Sigmoid colon (tissue), 7 donors: Measurements from ENCODE around the gene GABRP. TPM values are rescaled to one million over a fixed set of nuclear protein-coding genes. Genes with fewer than 3 reads are reported as not detected.

Experiments
- DNase-seq: peaks from one replicate; pipeline ENCODE4 v3.0.0-alpha.2; 2019
- H3K27ac ChIP-seq, 4 donors: fragments of 200-600 bp; sonication (generic); one replicate each; pipeline ENCODE4 v1.5.1; 2016 to 2019; ENCODE audit warnings: mild to moderate bottlenecking in 1 of 4
- H3K27me3 ChIP-seq, 3 donors: fragments of 200-600 bp; sonication (generic); one replicate each; pipeline ENCODE4 v1.5.1; 2019; ENCODE audit warnings: mild to moderate bottlenecking in 1 of 3
- H3K36me3 ChIP-seq, 4 donors: fragments of 200-600 bp; sonication (generic); one replicate each; pipeline ENCODE4 v1.5.1; 2016 to 2019
- H3K4me1 ChIP-seq, 4 donors: fragments of 200-600 bp; sonication (generic); one replicate each; pipeline ENCODE4 v1.5.1; 2017 to 2019
- H3K4me3 ChIP-seq, 4 donors: fragments of 200-600 bp; sonication (generic); one replicate each; pipeline ENCODE4 v1.5.1; 2017 to 2019; ENCODE audit warnings: mild to moderate bottlenecking in 2 of 4, moderate library complexity in 1 of 4
- H3K9me3 ChIP-seq, 4 donors: fragments of 200-600 bp in 3 of 4; sonication (generic) in 3 of 4; one replicate each; pipeline versions ENCODE4 v1.5.1 to v1.6.1; 2013 to 2019
- CTCF ChIP-seq, 4 experiments: fragments of 450-650 bp in 3 of 4; fragments of 200-600 bp in 1 of 4; IDR thresholded peaks; one replicate each; pipeline ENCODE4 v1.5.1; 2016 to 2019; ENCODE audit warnings: antibody characterized with exemption in 4 of 4, mild to moderate bottlenecking in 3 of 4, moderate library complexity in 2 of 4
- EP300 ChIP-seq, 4 donors: sonication (generic); formaldehyde crosslinking; IDR thresholded peaks; one replicate each; pipeline ENCODE4 v1.6.1; 2017; ENCODE audit warnings: antibody characterized with exemption in 4 of 4
- POLR2A ChIP-seq, 2 donors: fragments of 450-650 bp; IDR thresholded peaks; one replicate each; pipeline ENCODE4 v1.6.1; 2016; ENCODE audit warnings: antibody characterized with exemption in 2 of 2, mild to moderate bottlenecking in 2 of 2, moderate library complexity in 2 of 2
- POLR2AphosphoS5 ChIP-seq, 4 donors: sonication (generic); formaldehyde crosslinking; IDR thresholded peaks; one replicate each; pipeline ENCODE4 v1.6.1; 2017; ENCODE audit warnings: antibody characterized with exemption in 4 of 4
- WGBS, 2 donors: extraction: QIAGEN DNeasy Blood & Tissue Kit; methylation state at CpG; one replicate each; pipeline ENCODE4 v1.1.7; 2013; 5-methylcytosine and 5-hydroxymethylcytosine counted together
- intact Hi-C: fragments of 100-400 bp; cut with DNase I; formaldehyde crosslinking; loops from one replicate; pipeline ENCODE4 v1.15.1; 2023
- polyA plus RNA-seq, 3 donors: library from polyadenylated mRNA; stranded (reverse); fragments of 200-250 nt; gene quantifications; one replicate each; pipeline ENCODE4 v1.2.3, GENCODE V29; 2013
- total RNA-seq, 4 donors: library from RNA; depleted of rRNA; stranded (reverse); fragments of >200 nt; gene quantifications; one replicate each; pipeline ENCODE4 v1.1.0, GENCODE V29; 2016
- donor health status: healthy with polysubstance abuse.
- donor health status: Bipolar disorder and iron deficiency.
- donor health status: healthy.

GABRP gene
- total and polyA plus RNA-seq, 7 donors, result 1.8 TPM; not detected in 6

- Histone ChIP-seq H3K4me3 (no peak overlapping the region), H3K27me3 (no peaks in the 10 kb centered on the region), H3K4me1 (no peaks in the 10 kb centered on the region), H3K9me3 (no peaks in the 10 kb centered on the region), H3K36me3 (no peaks in the 10 kb centered on the region), H3K27ac (no peak overlapping the region)
- DNase-seq, result no peak
- intact Hi-C loops, result no loop called here
- TF ChIP-seq POLR2A (IDR thresholded peaks at IDR 0.05) (no peak), CTCF (IDR thresholded peaks at IDR 0.05) (no peak)
- 94% methylated on average over 4 of the region's 4 CpGs for WGBS, 2 donors
Measured at GRCh38 chr5:170811719-170812118, 28.2 kb downstream of the GABRP start.

- Histone ChIP-seq H3K36me3 (no peaks in the 10 kb centered on the region), H3K27ac (no peak overlapping the region), H3K4me1 (no peaks in the 10 kb centered on the region), H3K9me3 (no peaks in the 10 kb centered on the region), H3K27me3 (no peaks in the 10 kb centered on the region), H3K4me3 (no peak overlapping the region)
- intact Hi-C loops, result no loop called here
- no peak for TF ChIP-seq POLR2AphosphoS5 (IDR thresholded peaks at IDR 0.05)
- no peak for TF ChIP-seq CTCF (IDR thresholded peaks at IDR 0.05)
- no peak for TF ChIP-seq POLR2A (IDR thresholded peaks at IDR 0.05)
- TF ChIP-seq EP300 (IDR thresholded peaks at IDR 0.05), result no peak
- no peak for DNase-seq
- WGBS, 2 donors, result 82 to 87% methylated on average over 5 of the region's 5 CpGs
Measured at GRCh38 chr5:170813231-170813630, 29.7 kb downstream of the GABRP start.

DNA sequence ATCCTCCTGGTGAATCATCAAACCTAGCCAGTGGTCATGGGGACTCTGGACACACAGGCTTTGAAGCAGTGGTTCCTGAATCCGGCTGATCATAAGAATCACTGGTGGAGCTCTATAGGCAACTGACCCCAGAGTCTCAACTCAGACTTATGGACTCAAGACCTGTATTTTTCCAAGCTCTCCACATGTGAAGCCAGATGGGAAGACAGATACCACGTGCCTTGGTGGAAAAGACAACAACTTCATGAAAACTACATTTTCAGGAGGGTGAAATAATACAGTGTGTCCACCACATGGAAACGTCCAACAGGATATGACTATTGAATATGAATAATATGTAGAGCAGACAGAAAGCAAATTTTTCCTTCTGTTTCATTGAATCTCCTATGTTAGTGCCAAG lies 33.7 kb downstream of the GABRP start:
- no peak overlapping the region for H3K27ac ChIP-seq
- no peaks in the 10 kb centered on the region for H3K27me3 ChIP-seq
- no peak overlapping the region for H3K4me3 ChIP-seq
- H3K9me3 ChIP-seq, result no peaks in the 10 kb centered on the region
- H3K4me1 ChIP-seq, result no peaks in the 10 kb centered on the region
- DNase-seq, result no peak
- intact Hi-C loops, result no loop called here
- no peaks in the 10 kb centered on the region for H3K36me3 ChIP-seq
- 86% methylated on average over 3 of the region's 3 CpGs for WGBS, 2 donors
- TF ChIP-seq EP300 (IDR thresholded peaks at IDR 0.05) (no peak), POLR2AphosphoS5 (IDR thresholded peaks at IDR 0.05) (no peak), CTCF (IDR thresholded peaks at IDR 0.05) (no peak), POLR2A (IDR thresholded peaks at IDR 0.05) (no peak)

- DNase-seq, result no peak
- Histone ChIP-seq H3K27ac (no peak overlapping the region), H3K36me3 (no peaks in the 10 kb centered on the region), H3K9me3 (no peaks in the 10 kb centered on the region), H3K27me3 (no peaks in the 10 kb centered on the region), H3K4me1 (no peaks in the 10 kb centered on the region), H3K4me3 (no peak overlapping the region)
- intact Hi-C loops, result no loop called here
- WGBS, 2 donors, result 96 to 100% methylated on average over 1 of the region's 1 CpG
- TF ChIP-seq POLR2A (IDR thresholded peaks at IDR 0.05), result no peak
- TF ChIP-seq EP300 (IDR thresholded peaks at IDR 0.05), result no peak
- TF ChIP-seq CTCF (IDR thresholded peaks at IDR 0.05), result no peak
- TF ChIP-seq POLR2AphosphoS5 (IDR thresholded peaks at IDR 0.05), result no peak
Measured at GRCh38 chr5:170818232-170818631, 34.7 kb downstream of the GABRP start.

GRCh38 chr5:170819824-170820223 lies 36.3 kb downstream of the GABRP start:
- no peak for DNase-seq
- TF ChIP-seq POLR2A (IDR thresholded peaks at IDR 0.05), result no peak
- no peak for TF ChIP-seq EP300 (IDR thresholded peaks at IDR 0.05)
- no peak for TF ChIP-seq POLR2AphosphoS5 (IDR thresholded peaks at IDR 0.05)
- TF ChIP-seq CTCF (IDR thresholded peaks at IDR 0.05), result no peak
- Histone ChIP-seq H3K36me3 (no peaks in the 10 kb centered on the region), H3K27ac (no peak overlapping the region), H3K9me3 (no peaks in the 10 kb centered on the region), H3K27me3 (no peaks in the 10 kb centered on the region), H3K4me3 (no peak overlapping the region), H3K4me1 (no peaks in the 10 kb centered on the region)
- intact Hi-C loops, result no loop called here
